Activated CD4-positive, CD25-positive, alpha-beta regulatory T cell treated with anti-CD3 and anti-CD28 coated beads, Interleukin-2, amount 50 U/mL, for 72 hours (primary cell): ENCODE results near the gene MGME1.
"Not testable (repeated sequence)": the region's sequence is repeated elsewhere in the genome, so short reads cannot be mapped to it uniquely, and the experiment has no call there.

Source experiments
- DNase-seq: peaks from one replicate; pipeline ENCODE4 v3.0.0; 2021

The MGME1 gene

DNA sequence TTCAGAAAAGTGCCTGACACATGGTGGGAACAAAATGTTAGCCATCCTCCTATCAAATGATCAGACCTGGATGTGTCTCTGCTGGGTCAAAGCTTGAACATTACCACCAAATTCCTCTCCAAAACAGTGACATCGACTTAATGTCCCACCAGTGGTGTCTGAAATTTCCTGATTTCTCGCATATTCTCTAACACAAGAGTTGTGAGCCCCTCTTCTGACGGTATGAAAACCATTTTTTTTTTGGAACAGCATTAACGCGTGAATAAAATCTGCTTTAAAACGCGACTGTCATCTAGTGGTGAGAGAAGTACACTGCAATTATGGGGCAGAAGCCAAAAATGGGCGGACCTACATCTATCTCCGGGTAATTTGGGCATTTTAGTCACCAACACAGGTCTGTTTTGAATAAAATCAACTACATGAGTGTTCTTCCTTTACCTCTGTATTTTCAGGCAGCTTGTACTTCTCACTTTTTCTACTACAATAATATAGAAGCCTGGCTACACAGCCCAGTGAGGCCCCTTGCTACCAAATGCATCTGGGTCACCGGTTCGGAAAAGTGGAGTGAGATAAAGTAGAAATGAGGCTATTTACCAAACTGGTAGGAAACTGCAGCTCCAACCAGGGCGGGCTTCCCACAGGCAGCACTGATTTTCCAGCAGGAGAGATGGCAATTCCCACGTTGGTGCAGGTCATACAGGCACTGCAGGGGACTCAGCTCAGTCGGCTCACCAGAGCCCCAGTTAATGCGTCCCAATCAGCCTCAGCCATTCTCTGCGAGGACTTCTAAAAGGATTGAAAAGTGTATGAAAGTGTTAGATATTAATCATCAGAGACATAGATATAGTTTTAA is 27.4 kb downstream of the MGME1 start:
- no peak for DNase-seq

DNA sequence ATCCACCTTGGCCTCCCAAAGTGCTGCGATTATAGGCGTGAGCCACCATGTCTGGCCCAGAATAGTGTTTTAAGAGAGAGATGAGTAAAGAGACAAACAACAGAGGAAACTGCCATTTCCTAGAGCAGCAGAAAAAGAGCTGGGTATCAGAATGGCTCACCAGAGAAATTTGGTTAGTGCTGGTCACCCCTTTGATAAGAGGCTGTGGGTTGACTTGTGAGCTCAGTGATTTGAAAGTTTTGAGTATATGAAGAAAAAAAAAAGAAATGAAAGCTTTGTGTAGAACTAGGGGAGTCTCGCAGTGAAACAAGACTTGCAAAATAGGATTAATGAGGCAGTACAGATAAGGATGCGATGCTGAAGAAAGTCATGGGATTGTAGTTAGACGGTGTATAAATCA is 29.6 kb downstream of the MGME1 start:
- no peak for DNase-seq

DNA sequence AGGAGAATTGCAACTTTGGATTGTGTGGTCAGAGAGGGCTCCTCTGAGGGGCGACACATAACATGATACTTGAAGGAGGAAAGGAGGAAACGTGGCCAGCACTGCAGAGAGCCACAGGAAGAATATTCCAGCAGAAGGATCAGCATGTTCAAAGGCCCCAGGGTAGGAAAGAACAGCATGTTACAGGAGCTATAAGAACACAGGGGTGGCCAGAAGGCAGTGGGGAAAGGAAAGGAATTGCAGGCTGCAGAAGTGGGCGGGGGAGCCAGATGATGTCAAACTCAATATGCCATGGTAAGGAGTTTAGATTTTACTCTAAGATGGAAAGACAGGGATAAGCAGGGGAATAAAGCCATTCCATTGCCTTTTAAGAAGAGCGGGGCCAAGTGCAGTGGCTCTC is 30.7 kb downstream of the MGME1 start:
- DNase-seq: no peak

DNA sequence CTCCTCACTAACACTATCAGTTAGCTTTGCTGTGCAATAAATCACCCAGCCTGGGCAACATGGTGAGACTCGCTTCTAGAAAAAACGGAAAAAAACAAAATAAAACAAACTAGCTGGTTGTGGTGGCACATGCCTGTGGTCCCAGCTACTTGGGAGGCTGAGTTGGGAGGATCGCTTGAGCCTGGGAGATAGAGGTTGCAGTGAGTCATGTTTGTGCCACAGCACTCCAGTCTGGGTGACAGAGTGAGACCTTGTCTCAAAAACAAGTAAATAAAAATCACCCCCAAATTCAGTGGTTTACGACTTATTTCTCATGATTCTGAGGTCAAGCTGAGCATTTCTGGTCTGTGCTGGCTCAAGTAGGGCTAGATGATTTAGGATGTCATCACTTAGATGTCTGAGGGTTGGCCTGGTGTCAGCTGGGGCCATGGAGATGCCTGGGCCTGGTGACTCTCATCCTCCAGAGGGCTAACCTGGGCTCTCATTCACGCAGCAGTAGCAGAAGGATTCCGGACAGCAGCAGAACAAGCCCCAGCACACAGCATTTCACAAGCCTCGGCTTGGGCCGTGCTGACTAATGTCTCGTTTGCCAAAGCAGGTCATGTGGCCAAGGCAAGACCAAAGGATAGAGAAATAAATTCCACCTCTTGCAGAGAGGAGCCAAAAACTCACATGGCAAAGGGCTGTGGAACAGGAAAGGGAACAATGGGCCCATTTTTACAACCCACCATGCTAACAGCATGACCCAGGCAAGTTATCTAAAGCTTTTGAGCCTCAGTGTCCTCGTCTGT is 32.5 kb downstream of the MGME1 start:
- no peak for DNase-seq

DNA sequence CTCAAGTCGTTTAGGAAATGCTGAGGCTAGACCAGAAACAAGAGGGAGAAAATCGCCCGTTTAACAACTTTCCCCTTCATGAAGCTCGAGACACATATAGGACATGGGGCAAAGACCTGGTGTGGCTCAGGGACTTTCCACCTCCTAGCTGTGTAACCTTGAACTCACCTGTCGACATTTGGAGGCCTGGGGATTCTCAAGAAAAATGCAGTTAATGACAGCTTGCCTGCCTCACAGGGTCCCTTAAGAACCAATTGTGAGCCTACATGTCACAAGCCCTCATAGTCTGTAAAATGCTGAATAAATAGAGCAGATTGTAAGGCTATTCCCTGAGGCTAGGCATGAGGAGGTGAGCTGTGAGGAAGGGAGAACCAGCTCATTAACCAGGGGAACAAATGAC is 35.1 kb downstream of the MGME1 start:
- DNase-seq: no peak

DNA sequence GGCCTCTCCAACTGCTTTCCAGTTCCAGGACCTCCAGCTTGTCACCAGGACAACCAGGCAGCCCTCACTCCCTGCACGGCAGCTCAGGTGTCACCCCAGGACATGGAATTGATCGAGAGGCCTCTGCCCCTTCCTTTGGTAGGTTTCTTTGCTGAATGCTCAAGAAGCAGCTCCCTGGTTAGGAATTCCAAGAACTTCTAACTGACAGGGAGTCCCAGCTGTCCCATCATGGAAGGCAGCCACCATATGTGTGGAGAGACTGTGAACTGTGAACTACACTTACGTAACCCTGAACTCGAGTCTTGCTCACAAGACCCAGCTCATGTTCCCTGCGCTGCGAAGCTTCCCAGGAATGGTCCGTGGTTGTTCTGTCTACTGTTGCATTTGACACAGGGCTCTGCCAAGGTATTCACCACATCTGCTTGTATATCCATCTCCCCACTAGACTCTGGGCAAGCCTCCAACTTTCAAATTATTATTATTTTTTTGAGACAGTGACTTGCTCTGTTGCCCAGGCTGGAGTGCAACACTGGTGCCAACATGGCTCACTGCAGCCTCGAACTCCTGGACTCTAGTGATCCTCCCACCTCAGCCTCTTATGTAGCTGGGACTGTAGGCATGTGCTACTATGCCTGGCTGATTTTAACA is 35.7 kb downstream of the MGME1 start:
- no peak for DNase-seq

DNA sequence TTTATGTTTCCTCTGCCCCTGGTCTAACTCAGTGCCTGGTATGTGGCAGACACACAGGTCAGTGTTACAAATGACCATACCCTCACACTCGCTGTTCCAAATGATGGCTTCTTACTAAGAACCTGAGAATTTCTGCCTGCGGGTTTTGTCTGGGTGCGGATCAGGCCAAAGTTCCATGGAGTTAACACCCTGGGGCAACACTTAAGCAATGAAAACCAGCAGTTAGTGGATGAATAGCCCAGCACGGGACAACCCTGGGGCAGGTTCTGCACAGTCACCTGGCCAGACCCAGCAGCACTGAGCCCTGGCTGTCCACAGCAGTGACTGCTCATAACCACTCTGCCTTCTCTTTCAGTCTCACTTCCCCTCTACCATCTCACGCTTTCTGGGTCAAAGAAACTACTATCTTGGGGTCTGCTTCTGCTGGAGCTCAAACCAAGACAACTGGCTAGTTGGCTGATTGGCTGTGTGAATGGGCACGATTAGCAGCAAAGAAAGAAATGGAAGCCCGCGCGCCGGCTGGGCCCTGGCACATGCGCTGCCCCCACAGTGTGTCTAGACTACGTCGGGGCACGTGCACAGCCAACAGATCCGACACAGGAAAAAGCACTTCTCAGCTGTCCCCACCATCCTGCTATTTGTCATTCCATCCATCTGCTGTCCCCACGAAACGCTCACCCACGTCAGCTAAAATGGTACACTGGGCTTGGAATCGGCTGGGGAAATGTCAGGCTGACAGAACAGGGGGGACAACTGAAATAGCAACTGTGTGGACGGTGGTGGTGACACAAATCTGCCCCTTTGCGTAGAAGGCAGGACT is 36.6 kb downstream of the MGME1 start:
- no peak for DNase-seq

DNA sequence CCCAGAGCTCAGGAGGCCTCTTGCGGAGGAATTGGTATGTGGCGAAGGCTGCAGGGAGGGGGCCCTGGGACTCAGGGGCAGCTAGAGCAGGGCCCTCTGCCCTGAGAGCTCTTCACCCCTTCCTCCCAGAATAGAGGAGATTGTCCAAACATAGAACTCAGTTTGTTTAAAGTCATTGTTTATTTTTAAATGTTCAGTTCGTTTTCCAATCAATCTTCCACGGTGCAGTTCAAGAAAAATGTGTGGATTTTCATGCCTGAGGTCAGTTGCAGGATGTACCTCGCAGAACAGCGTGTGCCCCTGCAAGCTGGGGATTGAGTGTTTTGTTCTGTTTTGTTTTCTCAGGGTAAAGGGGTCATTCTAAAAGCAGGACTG is 37.2 kb downstream of the MGME1 start:
- DNase-seq: no peak

DNA sequence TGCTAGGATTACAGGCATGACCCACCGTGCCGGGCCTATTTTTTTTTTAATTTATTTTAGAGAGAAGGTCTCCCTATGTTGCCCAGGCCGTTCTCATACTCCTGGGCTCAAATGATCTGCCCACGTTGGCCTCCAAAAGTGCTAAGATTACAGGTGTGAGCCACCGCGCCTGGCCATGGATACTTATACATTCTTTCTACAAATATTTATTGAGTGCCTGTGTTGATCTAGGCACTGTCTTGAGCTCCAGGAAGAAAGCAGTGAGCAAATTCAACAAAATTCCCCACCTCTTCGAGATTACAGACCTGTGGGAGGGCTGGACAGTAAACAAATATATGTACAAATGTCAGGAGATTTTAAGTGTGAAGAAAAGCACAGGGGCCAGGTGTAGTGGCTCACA is 37.9 kb downstream of the MGME1 start:
- DNase-seq: no peak

DNA sequence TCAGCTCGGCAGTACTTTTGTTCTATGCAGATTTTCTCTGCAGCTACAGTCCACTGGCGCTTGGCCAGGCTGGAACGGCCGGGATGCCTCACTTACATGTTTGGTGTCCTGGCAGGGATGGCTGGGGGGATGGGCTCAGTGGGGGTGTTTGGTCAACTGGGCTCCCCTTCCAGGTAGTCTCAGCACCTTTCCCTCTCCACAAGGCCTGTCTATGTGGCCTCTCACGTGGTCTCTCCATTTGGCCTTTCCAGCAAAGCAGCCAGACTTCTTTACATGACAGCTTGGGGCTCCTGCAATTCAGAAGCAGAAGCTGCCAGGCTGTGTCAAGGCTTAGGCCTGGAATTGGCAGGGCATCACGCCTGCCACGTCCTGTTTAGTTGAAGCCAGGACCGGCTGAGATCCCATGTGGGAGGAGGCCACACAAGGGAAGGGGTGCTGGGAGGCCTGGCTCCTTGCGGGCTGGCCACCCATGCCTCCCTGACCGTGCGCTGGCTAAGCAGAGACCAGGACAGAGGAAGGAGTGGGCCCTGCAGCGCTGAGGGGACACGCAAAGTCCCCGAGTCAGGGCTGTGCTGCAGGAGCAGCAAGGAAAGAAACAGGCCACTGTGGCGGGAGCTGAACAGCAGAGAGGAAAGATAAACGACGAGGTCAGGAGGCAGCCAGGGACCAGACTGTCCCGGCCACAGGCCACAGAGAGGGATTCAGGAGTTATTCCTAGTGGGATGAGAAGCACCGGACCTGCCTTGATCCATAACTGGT is 38.9 kb downstream of the MGME1 start:
- DNase-seq: no peak

DNA sequence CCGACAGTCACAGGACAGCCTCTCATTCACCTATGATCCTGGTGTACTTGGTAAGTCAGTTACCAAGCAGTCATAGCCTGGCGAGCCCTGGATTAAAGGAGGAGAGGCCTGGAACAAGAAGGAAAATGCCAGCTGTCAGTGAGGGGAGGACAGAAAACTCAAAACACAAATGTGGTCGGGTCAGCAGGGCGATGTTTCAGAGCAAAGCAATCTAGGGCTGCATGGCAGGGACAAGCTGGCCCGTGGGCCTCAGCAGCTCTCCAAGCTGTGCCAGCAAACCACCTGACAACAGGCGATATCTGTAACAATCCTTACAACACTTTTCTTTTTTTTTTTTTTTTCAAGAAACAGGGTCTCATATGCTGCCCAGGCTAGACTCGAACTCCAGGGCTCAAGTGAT is 40.3 kb downstream of the MGME1 start:
- DNase-seq: no peak

DNA sequence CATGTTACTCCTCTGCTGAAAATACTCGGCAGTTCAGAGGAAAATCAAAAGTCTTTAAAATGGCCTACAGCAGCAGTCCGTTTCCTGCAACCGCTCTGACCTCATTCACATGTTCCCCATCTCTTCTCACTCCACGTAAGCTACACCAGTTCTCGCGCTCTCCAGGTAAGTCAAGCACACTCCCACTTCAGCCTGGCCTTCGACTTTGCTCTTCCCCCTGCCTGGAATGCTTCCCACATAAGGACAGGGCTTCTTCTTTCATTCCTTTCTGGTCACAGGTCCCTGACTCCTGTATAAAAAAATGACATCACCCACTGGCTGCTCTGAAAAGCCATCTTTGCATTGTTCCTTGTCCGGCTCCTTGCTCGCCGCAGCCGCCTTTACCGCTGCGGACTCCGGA is 42.7 kb downstream of the MGME1 start:
- no peak for DNase-seq

DNA sequence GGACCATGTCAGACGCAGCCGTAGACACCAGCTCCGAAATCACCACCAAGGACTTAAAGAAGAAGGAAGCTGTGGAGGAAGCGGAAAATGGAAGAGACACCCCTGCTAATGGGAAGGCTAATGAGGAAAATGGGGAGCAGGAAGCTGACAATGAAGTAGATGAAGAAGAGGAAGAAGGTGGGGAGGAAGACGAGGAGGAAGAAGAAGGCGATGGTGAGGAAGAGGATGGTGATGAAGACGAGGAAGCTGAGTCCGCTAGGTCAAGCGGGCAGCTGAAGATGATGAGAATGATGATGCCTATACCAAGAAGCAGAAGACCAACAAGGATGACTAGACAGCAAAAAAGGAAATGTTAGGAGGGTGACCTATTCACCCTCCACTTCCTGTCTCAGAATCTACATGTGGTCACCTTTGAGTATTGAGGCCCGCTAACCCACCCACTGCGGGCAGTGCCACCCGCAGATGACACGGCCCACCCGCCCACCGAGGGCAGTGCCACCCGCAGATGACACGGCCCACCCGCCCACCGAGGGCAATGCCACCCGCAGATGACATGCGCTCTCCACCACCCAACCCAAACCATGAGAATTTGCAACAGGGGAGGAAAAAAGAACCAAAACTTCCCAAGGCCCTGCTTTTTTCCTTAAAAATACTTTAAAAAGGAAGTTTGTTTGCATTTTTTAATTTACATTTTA is 43.3 kb downstream of the MGME1 start:
- no peak for DNase-seq

DNA sequence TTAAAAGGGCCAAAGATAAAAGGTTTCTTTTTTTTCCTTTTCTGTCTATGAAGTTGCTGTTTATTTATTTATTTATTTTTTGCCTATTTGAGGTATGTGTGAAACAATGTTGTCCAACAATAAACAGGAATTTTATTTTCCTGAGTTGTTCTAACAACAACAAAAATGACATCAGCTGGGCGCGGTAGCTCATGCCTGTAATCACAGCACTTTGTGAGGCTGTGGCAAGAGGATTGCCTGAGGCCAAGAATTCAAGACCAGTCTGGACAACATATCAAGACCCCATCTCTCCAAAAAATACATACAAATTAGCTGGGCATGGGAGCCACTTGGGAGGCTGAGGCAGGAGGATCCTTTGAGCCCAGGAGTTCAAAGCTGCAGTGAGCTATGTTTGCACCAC is 44.1 kb downstream of the MGME1 start:
- DNase-seq: no peak

DNA sequence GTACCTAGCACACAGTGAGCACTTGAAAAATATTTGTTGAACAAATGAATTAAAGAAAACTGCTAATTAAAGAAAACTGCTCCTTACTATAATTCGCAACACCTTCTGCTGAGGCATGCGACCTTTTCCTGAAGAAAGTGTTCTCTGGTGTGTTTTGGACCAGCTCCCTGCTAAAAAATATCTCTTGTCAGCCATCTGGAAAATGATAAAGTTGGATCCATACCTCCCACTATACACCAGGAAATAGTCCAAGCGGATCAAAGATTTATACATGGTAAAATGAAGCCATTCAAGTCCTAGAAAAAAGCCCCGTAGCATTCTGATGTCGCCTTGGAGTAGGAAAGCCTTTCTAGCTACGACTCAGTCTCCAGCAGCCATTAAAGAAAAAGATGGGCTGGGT is 45.6 kb downstream of the MGME1 start:
- no peak for DNase-seq

DNA sequence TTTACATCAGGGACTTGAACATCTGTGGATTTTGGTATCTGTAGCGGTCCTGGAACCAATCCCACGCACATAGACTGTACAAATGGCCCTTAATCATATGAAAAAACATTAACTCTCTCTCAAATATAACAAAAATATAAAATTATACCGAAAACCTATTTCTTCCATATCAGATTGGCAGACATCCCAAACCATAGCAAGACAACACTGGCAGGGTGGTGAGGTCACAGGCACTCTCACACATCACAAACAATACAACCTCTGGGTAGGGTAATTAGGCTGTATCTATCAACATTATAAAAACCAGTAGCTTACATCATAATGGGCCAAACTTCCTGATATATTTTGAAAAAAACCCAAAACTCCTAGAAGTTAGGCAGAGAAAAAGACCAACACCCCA is 48.0 kb downstream of the MGME1 start:
- DNase-seq: no peak

DNA sequence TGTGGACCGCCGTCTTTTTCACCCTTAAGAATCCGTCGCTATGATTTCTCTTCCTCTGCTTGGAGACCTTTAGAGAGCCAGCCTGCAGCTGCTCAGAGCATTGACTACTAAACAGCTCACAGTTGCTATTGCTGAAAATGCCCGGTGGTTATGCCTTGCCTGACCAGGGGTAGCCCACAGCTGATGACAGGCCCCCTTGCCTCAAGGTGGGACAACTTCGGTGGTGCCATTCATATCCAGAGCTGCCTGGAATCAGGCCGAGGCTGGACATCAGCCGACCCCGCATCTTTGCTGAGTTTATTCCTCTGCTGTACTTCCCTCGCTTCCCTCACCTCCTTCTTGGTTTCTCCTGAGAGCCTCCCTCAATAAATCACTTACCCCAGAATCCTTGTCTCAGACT is 49.3 kb downstream of the MGME1 start:
- no peak for DNase-seq

DNA sequence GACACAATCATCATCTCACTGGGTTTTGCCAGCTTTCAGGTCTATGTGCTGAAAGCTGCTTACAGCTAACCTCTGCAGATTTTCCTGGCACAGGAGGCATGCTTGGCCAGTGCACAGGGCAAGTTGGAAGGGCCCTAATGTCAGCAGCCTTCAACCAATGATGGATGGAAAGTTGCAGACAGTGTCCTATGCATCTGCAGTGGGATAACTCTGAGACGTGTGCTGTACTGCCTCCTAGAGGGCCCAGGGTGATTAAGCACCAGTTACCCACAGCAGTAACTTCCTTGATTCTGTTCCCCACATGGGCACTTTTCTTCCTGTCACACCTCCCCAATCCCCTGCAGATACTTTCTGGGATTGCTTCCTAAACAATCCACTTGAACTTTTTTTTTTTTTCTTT is 50.2 kb downstream of the MGME1 start:
- no peak for DNase-seq

DNA sequence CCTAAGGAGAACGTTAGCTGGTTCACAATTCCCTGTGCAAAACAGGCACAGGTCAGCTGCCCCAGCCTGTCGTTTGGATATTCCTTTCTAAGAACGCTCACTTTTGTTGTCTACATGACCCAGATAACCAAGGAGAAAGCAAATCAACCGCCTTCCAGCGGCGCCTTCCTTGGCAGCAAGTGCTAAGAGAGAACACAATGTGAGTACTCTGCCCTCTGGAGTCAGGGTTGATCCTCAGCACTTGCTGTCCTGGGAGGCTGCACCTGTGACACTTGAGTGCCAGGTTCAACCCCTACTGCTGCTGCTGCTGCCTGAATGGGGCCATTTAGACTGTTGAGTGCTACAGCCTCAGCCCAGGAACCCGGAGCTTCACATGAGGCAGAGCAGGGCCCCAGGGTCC is 52.1 kb downstream of the MGME1 start:
- no peak for DNase-seq

DNA sequence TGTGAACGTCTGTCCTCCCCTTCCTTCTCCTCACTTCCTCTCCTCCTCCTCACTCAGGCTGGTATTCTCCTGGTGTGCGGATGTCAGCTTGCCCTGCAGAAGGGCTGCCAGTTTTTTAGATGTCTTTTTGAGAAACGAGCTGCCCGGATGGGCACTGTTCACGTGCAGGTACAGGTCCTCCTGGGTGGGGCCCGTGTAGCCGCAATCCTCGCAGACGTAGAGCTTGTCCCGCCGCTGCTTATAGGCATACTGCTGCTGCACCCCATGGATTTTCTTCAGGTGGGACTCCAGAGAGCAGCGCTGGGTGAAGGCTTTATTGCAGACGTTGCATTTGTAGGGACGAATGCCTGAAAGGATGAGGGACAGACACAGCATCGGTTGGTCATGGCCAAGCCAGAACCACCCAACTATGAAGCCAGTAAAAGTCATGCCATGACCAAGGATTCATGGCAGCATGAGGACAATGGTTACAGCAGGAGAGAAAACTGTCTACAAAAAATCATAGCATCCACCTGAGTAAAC is 55.8 kb downstream of the MGME1 start:
- no peak for DNase-seq

DNA sequence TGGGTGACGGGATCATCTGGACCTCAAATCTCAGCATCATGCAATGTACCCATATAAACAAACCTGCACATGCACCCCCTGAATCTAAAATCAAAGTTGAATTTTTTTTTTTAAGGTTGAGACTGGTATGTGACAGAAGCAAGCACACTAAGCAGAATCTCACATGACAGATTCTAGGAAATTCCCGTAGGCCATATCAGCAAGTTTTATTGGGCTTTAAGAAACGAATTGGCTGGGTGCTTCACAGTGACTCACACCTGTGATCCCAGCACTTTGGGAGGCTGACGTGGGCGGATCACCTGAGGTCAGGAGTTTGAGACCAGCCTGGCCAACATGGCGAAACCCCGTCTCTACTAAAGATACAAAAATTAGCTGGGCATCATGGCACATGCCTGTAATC is 58.2 kb downstream of the MGME1 start:
- not testable (repeated sequence) for DNase-seq
